GM12878 (cell line): ENCODE results near the gene PCCA. TPM values are rescaled to one million over a fixed set of nuclear protein-coding genes. Genes with fewer than 3 reads are reported as not detected.

Experiments used
- ATAC-seq: fragments of 200-7000 bp; cut with Tn5 transposase; 3 replicates; pipeline ENCODE4 v1.9.1; 2020; ENCODE audit warnings: mild to moderate bottlenecking, moderate library complexity
- BruUV-seq: library from RNA; stranded (reverse); fragments of 400-500 nt; replicated peaks from 2 replicates; lab custom pipeline; 2021; lab: Mats Ljungman, UMichigan
- CTCF ChIA-PET: fragments of 300-600 bp; sonication (Branson Sonifier 250); formaldehyde crosslinking; extraction: SDS; loops from one replicate; lab custom pipeline; 2021; ENCODE audit warnings: inconsistent platforms; lab: Yijun Ruan, JAX
- POLR2A ChIA-PET: fragments of 350-600 bp; formaldehyde crosslinking; extraction: SDS; loops from one replicate; lab custom pipeline; 2021; ENCODE audit warnings: inconsistent platforms; lab: Charles Lee
- RAD21 ChIA-PET: fragments of 300-600 bp; sonication (Branson Sonifier 250); formaldehyde crosslinking; loops from one replicate; lab custom pipeline; 2023; ENCODE audit warnings: antibody characterized with exemption; ENCODE audit not compliant: unreplicated experiment; lab: Charles Lee
- SMC1A ChIA-PET: fragments of 300-600 bp; sonication (Branson Sonifier 250); formaldehyde crosslinking; loops from one replicate; lab custom pipeline; 2023; ENCODE audit not compliant: unreplicated experiment, uncharacterized antibody; lab: Charles Lee
- DNase-seq: peaks from one replicate; pipeline ENCODE4 v3.0.0-alpha.2; 2011; ENCODE audit warnings: low read depth, low spot score
- FAIRE-seq: peaks from 3 replicates; lab custom pipeline; 2011; peaks lifted over from hg19 to GRCh38; lab: Jason Lieb, UNC
- H2AFZ ChIP-seq: 2 replicates; pipeline ENCODE4 v1.6.0; 2011; ENCODE audit warnings: low read depth, low read length, control low read depth; ENCODE audit not compliant: control insufficient read depth
- H3K27ac ChIP-seq: 2 replicates; pipeline ENCODE4 v1.5.1; 2011; ENCODE audit warnings: control low read depth; ENCODE audit not compliant: control insufficient read depth, insufficient read depth
- H3K27me3 ChIP-seq, 2 experiments: replicated peaks in 1 of 2; 2 replicates each; pipeline versions ENCODE4 v1.6.0 to v1.6.1; 2011; ENCODE audit warnings: low read length in 1 of 2; ENCODE audit not compliant: control insufficient read depth in 2 of 2, insufficient read depth in 2 of 2
- H3K36me3 ChIP-seq, 2 experiments: 2 replicates each; pipeline ENCODE4 v1.5.1; 2011; ENCODE audit warnings: low read length in 1 of 2; ENCODE audit not compliant: control insufficient read depth in 2 of 2, insufficient read depth in 2 of 2
- H3K4me1 ChIP-seq: 2 replicates; pipeline ENCODE4 v1.6.1; 2011; ENCODE audit warnings: mild to moderate bottlenecking, low read length, moderate library complexity, mixed read lengths; ENCODE audit not compliant: control insufficient read depth, insufficient read depth
- H3K4me2 ChIP-seq: 2 replicates; pipeline ENCODE4 v1.6.0; 2011; ENCODE audit warnings: control low read depth; ENCODE audit not compliant: control insufficient read depth, insufficient read depth
- H3K4me3 ChIP-seq: fragments of 200-600 bp; sonication (generic); 2 replicates; pipeline ENCODE4 v1.5.1; 2016
- H3K79me2 ChIP-seq: 2 replicates; pipeline ENCODE4 v1.6.0; 2011; ENCODE audit warnings: low read length; ENCODE audit not compliant: control insufficient read depth, insufficient read depth
- H3K9ac ChIP-seq: 2 replicates; pipeline ENCODE4 v1.8.0; 2011; ENCODE audit warnings: low read length, control low read depth, mixed read lengths; ENCODE audit not compliant: control insufficient read depth, insufficient read depth
- H3K9me3 ChIP-seq: replicated peaks from 3 replicates; pipeline ENCODE4 v1.5.1; 2011; ENCODE audit warnings: mild to moderate bottlenecking, low read length; ENCODE audit not compliant: control insufficient read depth, insufficient read depth
- H4K20me1 ChIP-seq: 2 replicates; pipeline ENCODE4 v1.6.0; 2011; ENCODE audit not compliant: control insufficient read depth, insufficient read depth
- CHD1 ChIP-seq: IDR thresholded peaks from 2 replicates; pipeline ENCODE4 v1.6.1; 2012; ENCODE audit warnings: low read depth, low read length, improper control_type of control experiment
- FOXM1 ChIP-seq: IDR thresholded peaks from 2 replicates; pipeline ENCODE4 v1.6.1; 2012; ENCODE audit warnings: low read depth, mild to moderate bottlenecking, inconsistent platforms, low read length, moderate library complexity
- GABPA ChIP-seq: IDR thresholded peaks from 2 replicates; pipeline ENCODE4 v1.6.1; 2014; ENCODE audit warnings: antibody characterized with exemption, low read depth, mild to moderate bottlenecking, inconsistent platforms
- SMAD5 ChIP-seq: IDR thresholded peaks from 2 replicates; pipeline ENCODE4 v1.6.1; 2016; ENCODE audit warnings: antibody characterized with exemption, low read depth
- SUPT20H ChIP-seq: IDR thresholded peaks from 2 replicates; pipeline ENCODE4 v1.6.1; 2011; ENCODE audit warnings: low read depth, mild to moderate bottlenecking, low read length, moderate library complexity, borderline replicate concordance; ENCODE audit not compliant: control insufficient read depth
- ZNF217 ChIP-seq: fragments of 450-650 bp; IDR thresholded peaks from 2 replicates; pipeline ENCODE4 v1.6.1; 2017; ENCODE audit warnings: antibody characterized with exemption, mild to moderate bottlenecking
- WGBS: methylation state at CpG from one replicate; pipeline ENCODE4 v1.1.6; 2016; ENCODE audit warnings: low lambda C conversion rate; ENCODE audit not compliant: insufficient replicate concordance, insufficient coverage; ENCODE audit errors: missing lambda C conversion rate; 5-methylcytosine and 5-hydroxymethylcytosine counted together
- in situ Hi-C: fragments of 300-500 bp; cut with MboI; formaldehyde crosslinking; loops from 9 replicates; pipeline ENCODE4 v1.14.3; 2018; ENCODE audit warnings: mixed read lengths
- intact Hi-C: fragments of 100-400 bp; cut with micrococcal nuclease; formaldehyde crosslinking; loops from one replicate; pipeline ENCODE4 v1.14.2; 2022; ENCODE audit not compliant: unreplicated experiment
- polyA plus RNA-seq, 11 experiments: library from polyadenylated mRNA; depleted of rRNA in 4 of 11; unstranded in 6 of 11; stranded (reverse) in 5 of 11; fragments of >200 nt; fragmentation: Nextera tagmentation in 4 of 11; fragmentation: Illumina TruSeq in 1 of 11; extraction: Ambion mirVana in 4 of 11; extraction: Trizol in 1 of 11; gene quantifications; 1 replicate in 1 of 11; 2 replicates in 10 of 11; pipeline versions ENCODE4 v1.2.1 to v1.2.3, GENCODE V29; 2011 to 2016; ENCODE audit warnings: inconsistent platforms in 2 of 11, missing spikeins in 2 of 11, low read depth in 1 of 11
- total RNA-seq, 4 experiments: library from RNA; depleted of rRNA in 3 of 4; stranded (reverse); fragments of >200 nt in 3 of 4; fragmentation: Illumina TruSeq in 1 of 4; extraction: Trizol in 1 of 4; gene quantifications; 2 replicates each; pipeline versions ENCODE4 v1.2.1 to v1.2.3, GENCODE V29; 2013 to 2021
- TF ChIP-seq, protein P1 (sequence below): fragments of 450-650 bp; IDR thresholded peaks from 2 replicates; pipeline ENCODE4 v1.6.1; 2017; ENCODE audit warnings: mild to moderate bottlenecking, low read depth, inconsistent platforms; ENCODE audit not compliant: poor library complexity, severe bottlenecking
- TF ChIP-seq, protein P2 (sequence below): IDR thresholded peaks from 2 replicates; pipeline ENCODE4 v1.6.1; 2012; ENCODE audit warnings: mild to moderate bottlenecking, low read depth, low read length

Gene PCCA
- total and polyA plus RNA-seq, 10 of the 15 experiments (the other 5 are each of a cell fraction or from before 2014, with no cell fraction given): 5.9 to 18.2 (median 12.4) TPM

DNA sequence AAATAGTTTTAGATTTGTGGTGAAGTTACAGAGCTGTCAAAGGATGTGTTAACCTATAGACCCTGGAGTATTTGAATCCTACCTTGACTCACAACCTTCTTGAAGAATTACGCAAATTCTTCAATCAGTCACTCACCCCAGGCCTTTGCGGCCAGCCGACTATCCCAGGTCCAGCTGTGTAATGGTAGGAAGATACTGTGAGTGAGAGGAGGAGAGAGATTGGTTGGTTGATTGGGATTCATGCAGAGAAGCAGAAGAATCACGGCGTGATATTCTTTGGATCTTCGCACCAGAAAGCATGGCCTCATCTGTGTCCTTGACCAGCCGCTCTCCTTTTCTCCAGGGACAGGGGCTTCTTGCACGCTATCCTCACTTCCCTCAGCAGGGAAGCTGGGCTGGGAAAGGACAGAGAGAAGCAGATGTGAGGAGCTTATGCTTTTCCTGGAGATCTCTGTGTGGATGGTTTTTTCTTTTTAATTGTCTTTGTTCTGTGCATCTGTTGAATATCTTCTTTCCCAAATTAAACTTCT lies 250.6 kb downstream of the PCCA start (continued):
- TF ChIP-seq, protein P1, sequence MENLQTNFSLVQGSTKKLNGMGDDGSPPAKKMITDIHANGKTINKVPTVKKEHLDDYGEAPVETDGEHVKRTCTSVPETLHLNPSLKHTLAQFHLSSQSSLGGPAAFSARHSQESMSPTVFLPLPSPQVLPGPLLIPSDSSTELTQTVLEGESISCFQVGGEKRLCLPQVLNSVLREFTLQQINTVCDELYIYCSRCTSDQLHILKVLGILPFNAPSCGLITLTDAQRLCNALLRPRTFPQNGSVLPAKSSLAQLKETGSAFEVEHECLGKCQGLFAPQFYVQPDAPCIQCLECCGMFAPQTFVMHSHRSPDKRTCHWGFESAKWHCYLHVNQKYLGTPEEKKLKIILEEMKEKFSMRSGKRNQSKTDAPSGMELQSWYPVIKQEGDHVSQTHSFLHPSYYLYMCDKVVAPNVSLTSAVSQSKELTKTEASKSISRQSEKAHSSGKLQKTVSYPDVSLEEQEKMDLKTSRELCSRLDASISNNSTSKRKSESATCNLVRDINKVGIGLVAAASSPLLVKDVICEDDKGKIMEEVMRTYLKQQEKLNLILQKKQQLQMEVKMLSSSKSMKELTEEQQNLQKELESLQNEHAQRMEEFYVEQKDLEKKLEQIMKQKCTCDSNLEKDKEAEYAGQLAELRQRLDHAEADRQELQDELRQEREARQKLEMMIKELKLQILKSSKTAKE: no peak
- no peak for TF ChIP-seq FOXM1
- TF ChIP-seq ZNF217: no peak
- no peak for TF ChIP-seq SMAD5
- TF ChIP-seq GABPA: no peak
- TF ChIP-seq, protein P2, sequence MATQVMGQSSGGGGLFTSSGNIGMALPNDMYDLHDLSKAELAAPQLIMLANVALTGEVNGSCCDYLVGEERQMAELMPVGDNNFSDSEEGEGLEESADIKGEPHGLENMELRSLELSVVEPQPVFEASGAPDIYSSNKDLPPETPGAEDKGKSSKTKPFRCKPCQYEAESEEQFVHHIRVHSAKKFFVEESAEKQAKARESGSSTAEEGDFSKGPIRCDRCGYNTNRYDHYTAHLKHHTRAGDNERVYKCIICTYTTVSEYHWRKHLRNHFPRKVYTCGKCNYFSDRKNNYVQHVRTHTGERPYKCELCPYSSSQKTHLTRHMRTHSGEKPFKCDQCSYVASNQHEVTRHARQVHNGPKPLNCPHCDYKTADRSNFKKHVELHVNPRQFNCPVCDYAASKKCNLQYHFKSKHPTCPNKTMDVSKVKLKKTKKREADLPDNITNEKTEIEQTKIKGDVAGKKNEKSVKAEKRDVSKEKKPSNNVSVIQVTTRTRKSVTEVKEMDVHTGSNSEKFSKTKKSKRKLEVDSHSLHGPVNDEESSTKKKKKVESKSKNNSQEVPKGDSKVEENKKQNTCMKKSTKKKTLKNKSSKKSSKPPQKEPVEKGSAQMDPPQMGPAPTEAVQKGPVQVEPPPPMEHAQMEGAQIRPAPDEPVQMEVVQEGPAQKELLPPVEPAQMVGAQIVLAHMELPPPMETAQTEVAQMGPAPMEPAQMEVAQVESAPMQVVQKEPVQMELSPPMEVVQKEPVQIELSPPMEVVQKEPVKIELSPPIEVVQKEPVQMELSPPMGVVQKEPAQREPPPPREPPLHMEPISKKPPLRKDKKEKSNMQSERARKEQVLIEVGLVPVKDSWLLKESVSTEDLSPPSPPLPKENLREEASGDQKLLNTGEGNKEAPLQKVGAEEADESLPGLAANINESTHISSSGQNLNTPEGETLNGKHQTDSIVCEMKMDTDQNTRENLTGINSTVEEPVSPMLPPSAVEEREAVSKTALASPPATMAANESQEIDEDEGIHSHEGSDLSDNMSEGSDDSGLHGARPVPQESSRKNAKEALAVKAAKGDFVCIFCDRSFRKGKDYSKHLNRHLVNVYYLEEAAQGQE: no peak
- TF ChIP-seq SUPT20H: no peak
- TF ChIP-seq, all 136 proteins: peak for 0

DNA sequence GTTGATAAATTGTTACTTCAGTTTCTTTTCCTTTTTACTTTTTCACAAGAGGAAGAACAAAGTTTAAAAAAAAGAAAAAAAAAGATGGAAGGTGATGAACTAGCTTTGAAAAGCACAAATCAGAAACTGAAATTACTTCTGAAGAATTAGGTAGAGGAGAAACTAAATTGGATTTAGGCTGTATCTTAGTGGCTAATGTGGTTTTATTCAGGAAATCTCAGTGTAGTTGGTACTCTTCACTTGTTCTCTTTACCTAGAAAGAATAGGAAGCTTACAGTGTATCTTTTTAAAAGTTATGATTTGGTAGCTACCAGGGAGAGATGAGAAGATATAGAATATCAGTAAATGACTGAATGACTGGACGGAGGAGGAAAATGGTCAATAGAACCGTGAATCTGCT lies 252.0 kb downstream of the PCCA start:
- Histone ChIP-seq H4K20me1 (no peaks in the 10 kb centered on the region), H3K79me2 (no peaks in the 10 kb centered on the region), H3K4me2 (no peak overlapping the region), H3K9ac (no peak overlapping the region), H3K9me3 (no peaks in the 10 kb centered on the region), H3K36me3 (no peaks in the 10 kb centered on the region), H2AFZ (no peak overlapping the region), H3K27ac (no peak overlapping the region), H3K27me3 (no peaks in the 10 kb centered on the region), H3K4me3 (no peak overlapping the region)
- ChIA-PET POLR2A (no interaction called here), SMC1A (no interaction called here), CTCF (no interaction called here)
- 94% methylated on average over 2 of the region's 2 CpGs for WGBS
- intact Hi-C loops: no loop called here
- in situ Hi-C loops: no loop called here
- ATAC-seq (no peak), DNase-seq (no peak), FAIRE-seq (no peak)
- BruUV-seq: no TSS peak
- no peak for TF ChIP-seq CHD1
- TF ChIP-seq, all 136 proteins: peak for 0
- RAD21 ChIA-PET: no interaction called here
- H3K4me1 ChIP-seq: no peaks in the 10 kb centered on the region
